ENCODE data around the gene IRAK1. TPM values are rescaled to one million over a fixed set of nuclear protein-coding genes. Genes with fewer than 3 reads are reported as not detected.

The IRAK1 gene
- total RNA-seq, 1 donor from 2014 or later: 73.1 TPM

DNA sequence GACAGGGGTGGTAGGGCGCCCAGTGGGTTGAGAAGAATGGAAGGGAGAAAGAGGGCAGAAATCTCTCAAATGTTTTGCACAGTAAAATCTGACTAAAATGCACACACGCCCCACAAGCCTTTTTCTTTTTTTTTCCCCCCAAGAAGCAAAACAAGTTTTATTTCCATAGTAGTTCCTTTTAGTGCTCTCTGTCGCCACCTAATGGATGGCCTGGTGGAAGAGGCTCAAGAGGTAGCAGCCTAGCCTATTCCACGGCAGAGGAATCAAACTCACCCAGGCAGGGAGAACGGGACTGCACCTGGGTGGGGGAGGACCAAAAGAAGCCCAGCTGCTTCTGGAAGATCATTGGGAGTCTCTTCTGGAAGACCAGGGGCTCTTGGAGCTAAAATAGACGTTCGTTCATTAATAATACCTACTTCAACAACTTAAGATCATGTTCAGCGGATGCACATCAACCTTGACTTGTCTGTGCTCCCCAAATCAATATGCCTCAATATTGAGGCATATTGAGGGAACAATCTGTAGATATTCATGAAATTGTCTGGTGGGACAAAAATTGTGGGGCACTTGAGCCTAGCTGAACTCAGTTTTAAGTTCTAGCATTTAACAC is 31.6 kb upstream of the IRAK1 start:
- TF ChIP-seq, protein P1, sequence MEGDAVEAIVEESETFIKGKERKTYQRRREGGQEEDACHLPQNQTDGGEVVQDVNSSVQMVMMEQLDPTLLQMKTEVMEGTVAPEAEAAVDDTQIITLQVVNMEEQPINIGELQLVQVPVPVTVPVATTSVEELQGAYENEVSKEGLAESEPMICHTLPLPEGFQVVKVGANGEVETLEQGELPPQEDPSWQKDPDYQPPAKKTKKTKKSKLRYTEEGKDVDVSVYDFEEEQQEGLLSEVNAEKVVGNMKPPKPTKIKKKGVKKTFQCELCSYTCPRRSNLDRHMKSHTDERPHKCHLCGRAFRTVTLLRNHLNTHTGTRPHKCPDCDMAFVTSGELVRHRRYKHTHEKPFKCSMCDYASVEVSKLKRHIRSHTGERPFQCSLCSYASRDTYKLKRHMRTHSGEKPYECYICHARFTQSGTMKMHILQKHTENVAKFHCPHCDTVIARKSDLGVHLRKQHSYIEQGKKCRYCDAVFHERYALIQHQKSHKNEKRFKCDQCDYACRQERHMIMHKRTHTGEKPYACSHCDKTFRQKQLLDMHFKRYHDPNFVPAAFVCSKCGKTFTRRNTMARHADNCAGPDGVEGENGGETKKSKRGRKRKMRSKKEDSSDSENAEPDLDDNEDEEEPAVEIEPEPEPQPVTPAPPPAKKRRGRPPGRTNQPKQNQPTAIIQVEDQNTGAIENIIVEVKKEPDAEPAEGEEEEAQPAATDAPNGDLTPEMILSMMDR (IDR thresholded peaks at IDR 0.05): peak; percentile 67
- H3K27me3 ChIP-seq (ENCODE audit: low read depth): no peaks in the 10 kb centered on the region
- no peak overlapping the region for H3K4me3 ChIP-seq
- peaks cover 31% of the 10 kb centered on the region for H3K4me1 ChIP-seq
- H3K9me3 ChIP-seq: no peaks in the 10 kb centered on the region
- ATAC-seq: peak; percentile 75 to 78
- DNase-seq: peak; percentile 54
- intact Hi-C loops (cut with DNase I): no loop called here
- no peak overlapping the region for H3K27ac ChIP-seq
- peaks cover 6% of the 10 kb centered on the region for H3K36me3 ChIP-seq

DNA sequence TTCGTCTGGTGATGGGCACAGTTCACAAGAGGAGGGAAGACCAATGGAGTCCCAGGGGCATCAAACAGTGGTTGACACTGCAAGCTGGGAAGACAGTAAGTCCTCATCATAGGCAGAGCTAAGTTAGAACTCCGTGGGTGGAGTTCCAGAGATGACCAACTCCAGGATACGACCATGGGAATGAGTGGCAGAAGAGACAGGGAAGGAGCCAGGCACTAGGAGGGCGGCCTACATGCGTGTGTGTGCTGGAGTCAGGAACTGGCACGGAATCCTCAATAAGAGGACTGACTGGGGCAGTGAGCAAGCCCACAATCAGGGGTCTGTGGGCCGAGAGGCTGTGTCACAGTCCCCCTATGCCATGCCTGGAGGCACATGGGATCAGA is 30.4 kb upstream of the IRAK1 start:
- peaks cover 6% of the 10 kb centered on the region for H3K36me3 ChIP-seq
- ATAC-seq (no peak), DNase-seq (no peak)
- peaks cover 37% of the 10 kb centered on the region for H3K4me1 ChIP-seq
- H3K9me3 ChIP-seq: no peaks in the 10 kb centered on the region
- H3K27me3 ChIP-seq (ENCODE audit: low read depth): no peaks in the 10 kb centered on the region
- TF ChIP-seq, protein P1 (IDR thresholded peaks at IDR 0.05): no peak
- no peak overlapping the region for H3K4me3 ChIP-seq
- H3K27ac ChIP-seq: no peak overlapping the region
- intact Hi-C loops (cut with DNase I): no loop called here

DNA sequence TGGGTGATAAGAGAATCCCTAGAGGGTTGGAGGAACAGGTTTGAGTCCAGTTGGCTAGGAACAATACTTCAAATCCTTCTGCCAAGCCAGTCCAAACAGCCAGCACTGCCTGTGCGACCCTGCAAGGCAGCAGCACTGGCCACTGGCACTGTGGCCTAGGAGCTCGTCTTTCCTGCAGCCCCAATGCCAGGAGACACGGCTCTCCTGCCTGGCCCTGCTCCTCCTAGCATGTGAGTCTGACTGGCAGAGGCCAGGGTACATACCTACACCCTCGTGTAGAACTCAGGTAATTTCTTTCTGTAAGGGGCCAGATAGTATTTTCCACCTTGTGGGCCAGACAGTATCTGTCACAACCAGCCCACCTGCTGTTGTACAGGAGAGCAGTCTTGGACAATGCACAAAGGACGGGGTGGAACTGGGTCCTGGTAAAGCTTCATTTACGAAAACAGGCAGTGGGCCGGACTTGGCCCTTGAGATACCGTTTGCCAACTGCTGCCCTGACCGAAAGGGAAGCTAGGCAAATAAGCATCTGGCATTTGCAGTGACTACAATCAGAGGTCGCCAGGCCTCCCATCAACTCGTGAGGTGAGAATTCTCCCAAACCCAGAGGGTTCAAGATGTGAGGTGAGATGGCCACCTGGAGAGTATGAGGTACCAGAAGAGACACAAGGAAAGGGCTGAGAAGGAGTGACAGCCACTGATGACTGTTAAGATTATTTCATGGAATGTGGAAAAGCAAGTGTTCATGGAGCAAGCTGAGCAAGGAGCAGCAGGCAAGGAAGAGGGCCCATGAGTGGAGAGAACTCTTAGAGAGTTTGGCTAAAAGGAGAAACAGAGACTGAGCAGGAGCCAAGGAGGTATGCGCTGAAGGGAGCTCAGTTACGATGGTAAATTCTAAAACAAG is 29.8 kb upstream of the IRAK1 start:
- TF ChIP-seq, protein P1 (IDR thresholded peaks at IDR 0.05): no peak
- Histone ChIP-seq H3K4me1 (peaks cover 43% of the 10 kb centered on the region), H3K27me3 (ENCODE audit: low read depth) (no peaks in the 10 kb centered on the region), H3K27ac (no peak overlapping the region), H3K9me3 (no peaks in the 10 kb centered on the region), H3K4me3 (no peak overlapping the region), H3K36me3 (peaks cover 6% of the 10 kb centered on the region)
- intact Hi-C loops (cut with DNase I): no loop called here
- no peak for ATAC-seq
- DNase-seq: no peak

DNA sequence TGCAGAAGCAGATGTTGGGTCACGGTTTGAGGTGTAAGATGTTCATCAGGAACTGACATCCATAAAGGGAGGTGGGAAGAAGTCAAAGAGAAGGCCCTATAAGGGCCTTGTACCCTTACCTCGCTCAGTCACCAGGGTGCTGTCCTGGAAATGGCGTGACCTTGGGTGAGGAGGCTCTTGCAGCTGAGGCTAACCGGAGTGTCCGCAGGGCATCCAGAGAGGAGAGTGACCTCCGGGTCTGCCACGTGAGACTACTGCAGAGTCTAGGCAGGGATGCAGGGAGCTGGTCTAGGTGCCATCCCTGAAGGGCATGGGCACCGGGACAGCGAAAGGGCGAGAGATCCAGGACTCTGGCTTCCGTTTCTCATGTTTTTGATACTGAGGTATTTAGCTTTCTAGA is 28.7 kb upstream of the IRAK1 start:
- no peaks in the 10 kb centered on the region for H3K27me3 ChIP-seq (ENCODE audit: low read depth)
- H3K4me3 ChIP-seq: no peak overlapping the region
- ATAC-seq (no peak), DNase-seq (no peak)
- H3K27ac ChIP-seq: no peak overlapping the region
- TF ChIP-seq, protein P1 (IDR thresholded peaks at IDR 0.05): no peak
- H3K4me1 ChIP-seq: peaks cover 50% of the 10 kb centered on the region
- intact Hi-C loops (cut with DNase I): no loop called here
- no peaks in the 10 kb centered on the region for H3K9me3 ChIP-seq
- H3K36me3 ChIP-seq: peaks cover 6% of the 10 kb centered on the region

DNA sequence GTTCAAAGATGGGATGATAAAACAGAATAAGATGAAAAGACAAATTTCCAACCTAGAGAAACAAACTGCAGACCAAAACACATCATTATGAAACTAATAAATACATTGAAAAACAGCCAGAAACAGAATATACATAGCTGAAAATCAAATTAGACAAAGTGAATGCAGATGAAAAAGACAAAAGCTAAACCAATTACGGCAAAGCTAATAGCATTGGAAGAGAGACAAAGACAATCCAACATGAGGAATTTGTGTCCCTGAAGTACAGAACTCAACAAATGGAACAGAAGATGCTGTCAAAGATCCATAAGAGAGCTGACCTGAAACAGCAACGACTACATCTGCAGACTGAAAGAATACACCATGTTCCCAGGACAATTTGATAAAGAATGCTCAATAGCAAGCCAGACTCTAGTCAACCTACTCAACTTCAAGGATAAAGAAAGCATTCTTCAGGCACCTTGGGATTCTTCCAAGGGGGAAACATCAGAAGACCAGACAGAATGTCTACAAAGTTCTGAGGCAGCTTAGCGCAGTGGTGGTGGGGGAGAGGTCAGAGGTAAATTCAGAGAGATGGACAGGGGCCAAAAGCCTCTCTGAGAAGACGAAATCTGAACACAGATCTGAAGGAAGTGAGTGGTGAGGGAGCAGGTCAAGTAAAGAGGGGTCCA is 27.4 kb upstream of the IRAK1 start:
- Histone ChIP-seq H3K27me3 (ENCODE audit: low read depth) (no peaks in the 10 kb centered on the region), H3K27ac (no peak overlapping the region), H3K4me1 (peaks cover 63% of the 10 kb centered on the region), H3K36me3 (peaks cover 6% of the 10 kb centered on the region), H3K9me3 (no peaks in the 10 kb centered on the region), H3K4me3 (no peak overlapping the region)
- intact Hi-C loops (cut with DNase I): no loop called here
- ATAC-seq (no peak), DNase-seq (no peak)
- TF ChIP-seq, protein P1 (IDR thresholded peaks at IDR 0.05): no peak
